ENCODE measurements around the gene ABCB9. TPM values are rescaled to one million over a fixed set of nuclear protein-coding genes. Genes with fewer than 3 reads are reported as not detected.

The ABCB9 gene
- total RNA-seq, 1 experiment from 2014 or later: 4.6 TPM

GRCh38 chr12:122921917-122922316 lies 44.3 kb downstream of the ABCB9 start:
- no peak overlapping the region for H2BK120ac ChIP-seq (ENCODE audit: low read depth, low read length, poor library complexity, severe bottlenecking)
- H3K9ac ChIP-seq (ENCODE audit: extremely low read depth, insufficient read length, low read length): no peak overlapping the region
- no peak overlapping the region for H2BK15ac ChIP-seq (ENCODE audit: low read depth, low read length)
- H3K4me1 ChIP-seq (ENCODE audit: insufficient read depth, low read length): no peaks in the 10 kb centered on the region
- no peak overlapping the region for H2AK5ac ChIP-seq (ENCODE audit: insufficient read length, low read length)
- H3K23ac ChIP-seq (ENCODE audit: insufficient read length, low read depth, low read length): no peak overlapping the region
- H3K79me2 ChIP-seq (ENCODE audit: insufficient read depth, low read length): no peaks in the 10 kb centered on the region
- no peaks in the 10 kb centered on the region for H3K9me3 ChIP-seq (ENCODE audit: control insufficient read depth, low read depth, low read length)
- no peak overlapping the region for H2BK5ac ChIP-seq (ENCODE audit: insufficient read length, low read length)
- no peak overlapping the region for H4K5ac ChIP-seq (ENCODE audit: insufficient read length, low read depth, low read length)
- H3K4ac ChIP-seq (ENCODE audit: low read depth, low read length): no peak overlapping the region
- Mint-ChIP-seq H3K9me3 (no peaks in the 10 kb centered on the region), H3K27ac (no peak overlapping the region), H3K36me3 (ENCODE audit: insufficient read depth in 1 of 3, low read depth in 3 of 3) (no peaks in the 10 kb centered on the region), H3K27me3 (ENCODE audit: low read depth) (peaks cover 29% of the 10 kb centered on the region), H3K4me3 (no peak overlapping the region), H3K4me1 (no peaks in the 10 kb centered on the region)
- H3K4me2 ChIP-seq (ENCODE audit: insufficient read depth, insufficient read length, low read length): no peak overlapping the region
- H3K56ac ChIP-seq (ENCODE audit: insufficient read length, low read depth, low read length): no peak overlapping the region
- H3K18ac ChIP-seq (ENCODE audit: insufficient read length, low read depth, low read length): no peak overlapping the region
- H2BK20ac ChIP-seq (ENCODE audit: low read depth, low read length, poor library complexity, severe bottlenecking): no peak overlapping the region
- no peak overlapping the region for H3K27ac ChIP-seq (ENCODE audit: insufficient read length, low read depth, low read length)
- no peak overlapping the region for H3K14ac ChIP-seq (ENCODE audit: insufficient read depth, low read length)
- H3K23me2 ChIP-seq (ENCODE audit: insufficient read length, low read depth, low read length, poor library complexity, severe bottlenecking): no peaks in the 10 kb centered on the region
- no peak overlapping the region for H4K8ac ChIP-seq (replicated peaks; ENCODE audit: insufficient read length, low read depth, low read length)
- H2BK12ac ChIP-seq (ENCODE audit: insufficient read length, low read depth, low read length): no peak overlapping the region
- no peaks in the 10 kb centered on the region for H4K20me1 ChIP-seq (ENCODE audit: control insufficient read depth, insufficient read depth, insufficient read length)
- no peak overlapping the region for H3T11ph ChIP-seq (ENCODE audit: low read length)
- no peak for DNase-seq
- no peak overlapping the region for H2AFZ ChIP-seq (ENCODE audit: low read length)
- no peaks in the 10 kb centered on the region for H3K27me3 ChIP-seq (ENCODE audit: insufficient read depth, low read length)
- H4K91ac ChIP-seq (ENCODE audit: insufficient read length, low read depth, low read length): no peak overlapping the region
- TF ChIP-seq CTCF (conservative IDR thresholded peaks at IDR 0.05): no peak
- no CpG with 5 or more reads among the region's 8 CpGs for WGBS (ENCODE audit: extremely low coverage, insufficient read length, low lambda C conversion rate)
- H3K79me1 ChIP-seq (ENCODE audit: insufficient read depth, low read depth, low read length, poor library complexity, severe bottlenecking): no peaks in the 10 kb centered on the region
